HFF-Myc (cell line): Measurements from ENCODE around the gene IL17B.
A peak's percentile ranks its signal among the peaks of the same experiment; 100 is the strongest.

Source experiments
- DNase-seq: peaks from one replicate; pipeline ENCODE4 v3.0.0-alpha.2; 2011; ENCODE audit warnings: low read depth; ENCODE audit errors: extremely low read depth
- H3K4me3 ChIP-seq: replicated peaks from 2 replicates; pipeline ENCODE4 v1.5.1; 2011; ENCODE audit warnings: low read depth, mild to moderate bottlenecking, control low read depth, low read length
- CTCF ChIP-seq: IDR thresholded peaks from 2 replicates; pipeline ENCODE4 v1.5.1; 2012; ENCODE audit warnings: mild to moderate bottlenecking, low read depth, low read length, control low read depth; ENCODE audit errors: missing control alignments

IL17B gene

GRCh38 chr5:149357370-149358293, 21.5 kb downstream of the IL17B start, which contains the start of gene PCYOX1L:
Gene PCYOX1L (plus strand): TSS chr5:149358046. CDS start chr5:149358069, 23 bp downstream.
- H3K4me3 ChIP-seq: peak within 1 kb of the TSS; percentile 81
- no peak for TF ChIP-seq CTCF
- peak; percentile 82 for DNase-seq

GRCh38 chr5:149356391-149356790, 22.7 kb downstream of the IL17B start:
- H3K4me3 ChIP-seq: no peak overlapping the region
- no peak for TF ChIP-seq CTCF
- DNase-seq: no peak

GRCh38 chr5:149355688-149356087, 23.4 kb downstream of the IL17B start:
- no peak for TF ChIP-seq CTCF
- H3K4me3 ChIP-seq: no peak overlapping the region

GRCh38 chr5:149353911-149354310, 25.2 kb downstream of the IL17B start:
- DNase-seq: no peak
- no peak for TF ChIP-seq CTCF
- H3K4me3 ChIP-seq: no peak overlapping the region

More at GRCh38 chr5:149355688-149356087, 23.4 kb downstream of the IL17B start:
- DNase-seq: no peak

DNA sequence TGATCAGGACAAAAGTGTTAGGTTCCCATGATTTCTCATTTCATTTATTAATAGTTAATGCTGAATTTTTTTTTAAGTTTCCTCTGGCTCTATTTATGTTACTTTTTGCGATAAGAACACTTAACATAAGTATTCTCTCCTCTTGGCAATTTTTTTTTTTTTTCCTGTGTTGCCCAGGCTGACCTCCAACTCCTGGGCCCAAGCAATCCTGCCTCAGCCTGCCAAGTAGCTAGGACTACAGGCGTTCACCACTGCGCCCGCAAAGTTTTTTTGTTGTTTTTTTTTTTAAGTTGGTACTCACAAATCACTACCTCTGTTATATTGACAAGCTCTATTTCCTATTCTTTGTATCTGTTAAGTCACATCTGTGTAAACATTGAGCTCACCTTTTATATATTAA, 26.9 kb downstream of the IL17B start:
- TF ChIP-seq CTCF: no peak
- no peak for DNase-seq

GRCh38 chr5:149349382-149349781, 29.7 kb downstream of the IL17B start:
- H3K4me3 ChIP-seq: no peak overlapping the region
- no peak for DNase-seq
- no peak for TF ChIP-seq CTCF

More for the DNA sequence above, 26.9 kb downstream of the IL17B start:
- no peak overlapping the region for H3K4me3 ChIP-seq
